HG02678 (cell line): ENCODE results near the gene FARS2.
A peak's percentile ranks its signal among the peaks of the same experiment; 100 is the strongest.

ENCODE experiments used
- ATAC-seq: cut with Tn5 transposase; IDR thresholded peaks from one replicate; pipeline ENCODE4 v1.9.1; 2021; ENCODE audit warnings: mild to moderate bottlenecking, moderate library complexity; ENCODE audit not compliant: unreplicated experiment

The FARS2 gene

DNA sequence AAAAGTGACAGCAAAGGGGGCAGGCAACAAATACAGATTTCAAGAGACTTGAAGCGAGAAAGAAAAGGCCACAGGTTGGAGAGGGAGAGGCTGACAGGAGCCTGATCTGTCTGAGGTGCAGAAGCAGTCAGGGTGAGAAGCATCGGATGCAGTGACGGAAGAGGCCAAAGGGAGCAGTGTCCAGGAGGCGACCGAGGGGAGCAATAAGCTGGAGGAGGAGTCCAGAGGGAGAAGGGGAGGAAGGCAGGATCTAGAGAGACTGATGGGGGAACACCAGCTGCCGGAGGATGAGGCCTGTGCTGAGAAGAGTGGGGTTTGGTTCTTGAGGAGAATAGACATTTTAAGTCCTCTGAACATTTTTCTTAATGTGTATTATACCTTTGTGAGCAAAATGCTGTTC lies 23.8 kb downstream of the FARS2 start:
- ATAC-seq: no peak

DNA sequence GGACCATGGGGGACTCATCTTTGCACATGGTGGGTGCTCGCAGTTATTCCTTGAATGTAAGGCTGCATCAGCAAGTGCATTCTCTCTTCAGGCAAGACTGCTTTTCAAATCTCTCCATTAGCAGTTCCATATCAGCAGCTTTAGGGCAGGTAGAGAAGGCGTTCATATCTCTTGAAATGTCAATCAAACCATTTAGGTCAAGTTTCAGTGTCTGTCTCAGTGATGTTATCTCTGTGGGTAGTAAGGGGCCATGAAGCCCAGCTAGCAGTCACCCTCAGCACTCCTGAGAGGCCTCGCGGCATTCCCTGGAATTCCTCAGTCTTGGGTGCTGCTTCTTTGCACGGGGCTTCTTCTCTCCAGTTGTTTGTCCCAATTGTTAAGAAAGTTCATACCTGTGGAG lies 24.2 kb downstream of the FARS2 start:
- ATAC-seq: no peak

GRCh38 chr6:5286780-5287179 lies 25.5 kb downstream of the FARS2 start:
- no peak for ATAC-seq

- ATAC-seq: no peak
Observed at GRCh38 chr6:5287205-5287965, 26.1 kb downstream of the FARS2 start.

DNA sequence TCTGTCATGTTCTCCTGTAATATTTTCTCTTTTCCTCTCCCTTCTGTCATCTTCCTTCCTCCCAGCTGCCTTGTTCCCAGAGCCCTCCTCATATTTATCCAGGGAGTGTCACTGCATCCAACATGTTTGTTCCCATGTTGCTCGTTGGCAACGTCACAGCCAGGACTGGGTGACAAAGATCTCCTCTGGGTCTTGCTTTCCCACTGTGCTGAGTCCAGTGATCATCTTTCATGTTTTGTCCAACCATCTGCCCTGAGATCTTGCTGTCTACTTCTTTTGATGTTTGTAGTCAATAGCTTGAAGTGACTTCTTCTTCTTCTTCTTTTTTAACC lies 26.6 kb downstream of the FARS2 start:
- no peak for ATAC-seq

- no peak for ATAC-seq
Observed at GRCh38 chr6:5290097-5290496, 28.8 kb downstream of the FARS2 start.

DNA sequence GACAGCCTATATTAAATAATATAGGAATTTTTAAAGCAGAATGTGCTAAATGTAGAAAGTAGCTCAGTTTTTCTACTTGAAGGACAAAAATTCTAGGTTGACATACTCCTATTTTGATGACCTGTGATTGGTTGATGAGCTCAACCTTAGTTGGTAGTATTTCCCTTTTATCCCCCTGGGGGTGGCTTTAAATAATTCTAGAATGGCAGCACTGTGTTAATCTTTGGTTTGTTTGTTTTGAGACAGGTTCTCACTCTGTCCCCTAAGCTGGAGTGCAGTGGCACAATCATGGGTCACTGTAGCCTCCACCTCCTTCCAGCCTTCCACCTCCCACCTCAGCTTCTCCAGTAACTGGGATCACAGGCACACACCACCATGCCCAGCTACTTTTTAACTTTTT lies 29.2 kb downstream of the FARS2 start:
- ATAC-seq: no peak

- ATAC-seq: no peak
Observed at GRCh38 chr6:5292154-5292553, 30.8 kb downstream of the FARS2 start.

- ATAC-seq: no peak
Observed at GRCh38 chr6:5293692-5294091, 32.4 kb downstream of the FARS2 start.

DNA sequence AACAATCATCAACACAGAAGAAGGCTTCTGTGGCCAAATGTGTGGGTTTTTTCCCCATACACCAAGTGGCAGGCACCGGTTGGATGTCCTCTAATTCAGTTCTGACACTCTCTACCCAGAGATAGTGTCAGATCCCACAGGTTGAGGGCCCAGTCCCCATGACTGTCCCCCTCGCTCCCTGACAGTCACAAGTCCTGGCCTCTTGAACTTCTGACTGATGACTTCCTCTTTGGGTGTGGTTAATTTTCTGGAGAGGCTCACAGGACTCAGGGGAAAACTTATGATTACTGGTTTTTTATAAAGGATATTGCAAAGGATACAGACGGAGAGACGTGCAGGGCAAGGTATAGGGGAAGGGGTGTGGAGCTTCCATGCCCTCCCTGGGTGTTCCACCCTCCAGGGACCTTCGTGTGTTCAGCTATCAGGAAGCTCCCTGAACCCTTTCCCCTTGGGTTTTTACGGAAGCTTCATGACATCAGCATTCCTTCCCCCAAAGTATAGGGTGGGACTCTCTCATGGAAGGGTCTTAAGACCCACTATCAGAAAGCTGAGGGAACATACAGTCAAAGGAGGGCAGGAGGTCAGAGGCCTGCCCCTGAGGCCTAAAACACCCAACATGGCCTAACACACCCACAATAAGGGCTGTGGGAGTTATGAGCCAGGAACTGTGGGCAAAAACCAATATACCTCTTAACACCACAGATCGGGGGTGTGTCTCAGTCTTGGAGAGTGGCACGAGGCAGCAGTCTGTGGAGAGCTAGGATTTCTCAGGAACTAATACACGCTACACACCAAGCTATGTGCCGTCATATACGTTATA lies 33.3 kb downstream of the FARS2 start:
- no peak for ATAC-seq

GRCh38 chr6:5295623-5296022 lies 34.3 kb downstream of the FARS2 start:
- ATAC-seq: no peak

GRCh38 chr6:5300206-5300764 lies 39.0 kb downstream of the FARS2 start:
- no peak for ATAC-seq

DNA sequence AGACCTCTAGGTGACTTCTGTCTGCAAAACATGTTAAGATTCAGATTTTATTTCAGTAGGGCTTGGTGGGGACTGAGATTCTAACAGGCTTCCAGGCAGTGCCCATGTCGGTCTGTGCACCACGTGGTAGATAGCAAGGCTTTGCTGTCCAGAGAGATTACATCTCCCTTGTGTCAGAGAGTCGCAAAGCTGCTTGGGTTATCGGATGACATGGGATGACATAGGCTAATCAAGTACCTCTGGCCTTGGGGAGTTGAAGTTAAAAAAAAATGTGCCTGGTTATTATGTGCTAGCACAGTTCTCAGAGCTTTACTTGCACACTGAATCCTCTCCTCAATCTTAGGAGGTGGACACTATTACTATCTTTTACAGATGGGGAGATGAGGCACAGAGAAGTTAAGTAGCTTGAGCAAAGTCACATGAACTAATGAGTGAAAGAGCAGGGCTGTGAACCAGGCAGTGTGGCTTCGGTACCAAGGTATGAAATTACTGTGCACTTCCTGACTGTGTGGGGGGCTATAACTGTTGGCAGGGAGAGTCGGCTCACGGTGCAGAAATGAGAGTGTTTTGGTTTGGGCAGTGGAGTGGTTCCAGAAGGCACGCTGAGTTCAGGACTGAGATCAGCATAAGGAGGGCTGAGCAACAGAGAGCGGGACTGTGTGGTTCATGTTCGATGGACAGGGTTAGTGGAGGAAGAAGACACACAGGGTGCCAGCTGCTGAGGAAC lies 41.1 kb downstream of the FARS2 start:
- ATAC-seq: peak; percentile 89

DNA sequence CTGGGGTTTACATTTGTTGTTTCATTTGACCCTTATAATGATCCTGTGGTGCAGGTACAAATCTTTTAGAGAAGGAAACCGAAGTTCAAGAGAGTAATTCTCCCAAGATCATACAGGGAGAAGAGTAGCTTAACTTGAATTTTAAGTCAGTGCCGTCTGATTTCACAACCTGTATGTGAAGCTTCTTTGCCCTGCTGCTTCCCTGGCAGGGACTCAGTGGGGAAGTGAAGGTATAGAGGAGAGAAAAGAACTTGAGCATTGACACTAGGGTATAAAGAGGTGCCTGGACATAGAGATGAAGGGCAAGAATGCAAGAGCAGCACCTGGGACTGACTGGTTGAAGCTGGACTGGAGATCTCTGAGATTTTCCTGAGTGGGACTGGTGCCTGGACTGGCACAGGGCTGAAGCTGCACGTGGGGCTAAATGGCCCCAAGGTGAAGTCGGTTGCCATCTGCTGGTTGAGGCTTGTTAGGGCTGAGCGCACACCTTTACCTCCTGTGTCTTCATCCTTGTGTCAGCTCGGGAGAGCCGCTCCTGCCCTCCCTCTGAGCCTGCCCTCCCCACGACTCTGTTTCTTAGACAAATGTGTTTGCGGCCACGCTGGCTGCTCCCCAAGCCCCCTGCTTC lies 41.8 kb downstream of the FARS2 start:
- ATAC-seq: peak; percentile 59

DNA sequence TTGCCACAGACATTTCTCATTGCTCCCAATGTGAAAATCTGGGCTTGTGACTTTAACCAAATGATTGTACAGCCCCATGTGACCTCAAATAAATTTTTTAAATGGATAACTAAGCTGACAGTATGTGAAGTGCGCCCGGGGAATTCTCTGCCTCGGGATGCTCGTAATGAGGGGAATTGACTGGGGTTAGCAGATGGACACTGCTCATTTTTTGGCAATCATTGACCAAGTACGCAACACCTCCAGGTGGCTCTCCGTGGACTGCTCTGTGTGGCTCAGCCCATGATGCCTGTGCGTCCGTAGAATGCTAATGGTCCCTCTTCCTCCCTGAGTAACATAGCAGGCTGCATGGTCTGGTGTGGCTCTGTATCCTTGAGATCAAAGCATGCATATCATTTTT lies 42.4 kb downstream of the FARS2 start:
- ATAC-seq: no peak

GRCh38 chr6:5305968-5306626 lies 44.8 kb downstream of the FARS2 start:
- no peak for ATAC-seq

- ATAC-seq: no peak
Observed at GRCh38 chr6:5307058-5307457, 45.7 kb downstream of the FARS2 start.

DNA sequence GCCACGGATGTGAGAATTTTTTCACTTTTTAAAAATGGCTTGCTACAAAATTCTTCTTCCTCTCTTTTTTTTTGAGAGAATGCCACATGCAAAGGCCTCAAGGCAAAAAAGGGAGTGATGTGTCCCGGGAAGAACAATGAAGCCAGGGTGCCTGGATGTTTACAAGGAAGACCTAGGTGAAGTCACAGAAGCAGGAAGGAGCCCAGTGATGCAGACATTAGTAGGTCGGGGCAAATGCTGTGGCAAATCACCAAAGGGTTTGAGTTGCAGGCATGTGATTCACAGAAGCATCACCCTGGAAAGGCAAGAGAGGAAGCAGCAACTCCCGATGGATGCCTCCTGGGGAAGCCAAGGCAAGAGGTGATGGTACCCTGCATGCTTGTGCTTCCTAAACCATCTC lies 46.8 kb downstream of the FARS2 start:
- ATAC-seq: no peak

DNA sequence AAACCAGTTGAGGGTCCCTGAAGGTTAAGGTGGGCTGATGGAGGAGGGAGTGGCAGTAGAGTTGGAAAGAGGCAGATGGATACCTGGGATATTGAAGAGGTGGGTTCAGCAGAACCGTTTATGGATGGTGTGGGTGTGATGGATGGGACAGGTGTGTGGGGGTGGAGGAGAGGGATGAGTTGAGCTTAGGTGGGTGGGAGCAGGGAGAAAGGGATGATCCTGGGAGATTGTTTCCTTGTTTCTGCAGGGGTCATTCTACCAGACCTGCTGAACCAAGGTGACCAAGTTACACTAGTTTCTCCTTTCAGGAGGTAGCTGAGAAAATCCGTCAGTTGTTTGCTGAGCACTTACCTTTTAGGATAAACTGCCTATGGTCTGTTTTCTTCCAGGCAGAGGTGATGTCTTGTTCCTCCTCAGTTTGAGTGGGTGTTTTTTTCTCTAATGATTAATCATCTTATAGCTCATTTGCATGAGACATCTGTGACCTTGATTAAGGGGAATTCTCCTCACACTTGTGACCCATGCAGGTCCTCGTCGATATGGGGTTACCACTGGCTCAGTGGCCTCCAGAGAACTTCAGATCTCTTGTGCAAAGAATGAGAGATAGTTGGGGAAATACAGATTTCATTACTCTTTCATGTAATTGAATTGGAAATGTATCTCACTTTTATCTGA lies 53.0 kb downstream of the FARS2 start:
- peak; percentile 64 for ATAC-seq

DNA sequence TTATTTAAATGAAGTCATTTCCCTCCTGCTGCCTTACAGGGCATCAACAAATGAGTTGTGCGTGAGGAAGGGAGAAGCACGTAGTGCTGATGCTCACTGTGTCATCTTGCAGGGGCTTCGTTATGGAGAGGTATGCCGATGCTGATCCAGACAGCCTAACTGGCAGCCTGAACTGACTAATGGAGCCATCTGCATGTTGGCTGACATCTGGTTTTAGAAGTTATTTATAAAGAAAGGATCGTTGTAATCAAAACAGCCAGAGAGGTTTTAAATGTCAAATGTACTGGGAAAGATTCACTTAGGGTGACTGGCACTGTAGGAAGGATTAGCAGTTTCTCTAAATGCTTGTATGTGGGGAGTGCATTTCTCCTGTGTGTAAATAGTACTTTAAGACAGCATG lies 54.6 kb downstream of the FARS2 start:
- no peak for ATAC-seq
